KOPT-K1 (cell line): ENCODE measurements around the gene NLGN1.

ENCODE experiments used
- H3K27ac ChIP-seq: fragments of 200-600 bp; sonication (generic); 2 replicates; pipeline ENCODE4 v1.5.1; 2016; ENCODE audit warnings: antibody characterized with exemption, mild to moderate bottlenecking, low read depth, low read length; ENCODE audit not compliant: poor library complexity, severe bottlenecking
- H3K36me3 ChIP-seq: fragments of 200-600 bp; sonication (generic); 2 replicates; pipeline ENCODE4 v1.5.1; 2017; ENCODE audit warnings: antibody characterized with exemption, mild to moderate bottlenecking, low read length, moderate library complexity; ENCODE audit not compliant: insufficient read depth
- H3K9me3 ChIP-seq: fragments of 200-600 bp; sonication (generic); 2 replicates; pipeline ENCODE4 v1.5.1; 2017; ENCODE audit warnings: antibody characterized with exemption, low read length, mild to moderate bottlenecking; ENCODE audit not compliant: insufficient read depth, poor library complexity, severe bottlenecking

NLGN1 gene

GRCh38 chr3:173750591-173750990, 353.0 kb downstream of the NLGN1 start:
- Histone ChIP-seq H3K36me3 (no peaks in the 10 kb centered on the region), H3K9me3 (no peaks in the 10 kb centered on the region), H3K27ac (no peak overlapping the region)

DNA sequence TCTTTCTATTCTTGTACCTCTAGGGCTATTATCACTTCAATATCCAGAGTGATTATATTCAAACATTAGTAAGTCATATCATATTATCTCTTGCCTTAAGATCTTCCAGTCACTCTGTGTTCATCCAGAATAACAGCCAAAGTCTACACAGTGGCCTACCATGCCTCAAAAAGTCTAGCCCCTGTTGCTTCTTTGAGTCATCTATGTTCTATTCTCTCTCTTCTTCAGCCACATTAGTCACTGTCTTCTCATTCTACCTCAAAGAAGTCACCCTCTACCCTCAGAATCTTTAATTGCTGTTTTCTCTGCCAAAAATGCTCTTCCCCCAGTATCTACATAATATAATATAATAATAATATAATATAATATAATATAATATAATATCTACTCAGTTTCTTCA, 356.0 kb downstream of the NLGN1 start:
- H3K9me3 ChIP-seq: no peaks in the 10 kb centered on the region
- H3K27ac ChIP-seq: no peak overlapping the region
- no peaks in the 10 kb centered on the region for H3K36me3 ChIP-seq

DNA sequence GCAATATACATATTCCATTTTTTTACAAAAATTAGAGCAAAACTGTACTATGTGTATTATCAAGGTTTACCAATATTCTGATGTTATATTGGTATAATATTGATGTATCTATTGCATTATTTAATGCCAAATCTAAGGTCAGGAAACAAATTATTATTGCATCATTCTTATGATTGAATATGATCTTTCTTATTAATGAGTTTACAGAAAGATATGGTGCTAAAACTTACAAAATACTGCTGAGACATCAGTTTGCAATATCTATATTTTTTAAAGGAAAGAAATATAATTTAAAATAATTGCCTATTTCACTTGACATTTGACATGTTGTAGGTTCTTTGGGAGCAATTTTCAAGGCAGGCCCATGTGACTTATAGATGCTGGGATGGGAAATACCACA, 357.6 kb downstream of the NLGN1 start:
- Histone ChIP-seq H3K9me3 (no peaks in the 10 kb centered on the region), H3K36me3 (no peaks in the 10 kb centered on the region), H3K27ac (no peak overlapping the region)

DNA sequence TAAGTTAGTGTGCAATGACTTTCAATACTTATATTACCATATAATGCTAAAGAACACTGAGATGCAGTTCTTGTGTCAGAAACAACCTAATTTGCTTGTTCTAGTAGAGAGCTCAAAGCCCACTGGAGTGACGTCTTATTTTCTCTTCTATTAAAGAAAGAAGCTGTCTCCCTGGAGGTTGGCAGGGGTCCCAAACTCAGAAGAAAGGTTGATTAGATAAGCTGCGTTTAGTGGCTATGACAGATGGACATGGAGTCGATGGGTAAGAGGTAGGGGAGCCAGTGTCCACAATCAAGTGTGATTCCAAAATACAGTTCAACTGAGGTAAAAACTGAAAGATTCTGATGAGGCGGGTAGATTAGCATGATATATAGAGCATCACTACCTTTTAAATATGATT, 363.6 kb downstream of the NLGN1 start:
- H3K27ac ChIP-seq: no peak overlapping the region
- no peaks in the 10 kb centered on the region for H3K36me3 ChIP-seq
- no peaks in the 10 kb centered on the region for H3K9me3 ChIP-seq

- no peaks in the 10 kb centered on the region for H3K9me3 ChIP-seq
- no peaks in the 10 kb centered on the region for H3K36me3 ChIP-seq
- H3K27ac ChIP-seq: no peak overlapping the region
Measured at GRCh38 chr3:173762501-173762900, 365.0 kb downstream of the NLGN1 start.

GRCh38 chr3:173770011-173770410, 372.5 kb downstream of the NLGN1 start:
- H3K36me3 ChIP-seq: no peaks in the 10 kb centered on the region
- H3K9me3 ChIP-seq: no peaks in the 10 kb centered on the region
- H3K27ac ChIP-seq: no peak overlapping the region

DNA sequence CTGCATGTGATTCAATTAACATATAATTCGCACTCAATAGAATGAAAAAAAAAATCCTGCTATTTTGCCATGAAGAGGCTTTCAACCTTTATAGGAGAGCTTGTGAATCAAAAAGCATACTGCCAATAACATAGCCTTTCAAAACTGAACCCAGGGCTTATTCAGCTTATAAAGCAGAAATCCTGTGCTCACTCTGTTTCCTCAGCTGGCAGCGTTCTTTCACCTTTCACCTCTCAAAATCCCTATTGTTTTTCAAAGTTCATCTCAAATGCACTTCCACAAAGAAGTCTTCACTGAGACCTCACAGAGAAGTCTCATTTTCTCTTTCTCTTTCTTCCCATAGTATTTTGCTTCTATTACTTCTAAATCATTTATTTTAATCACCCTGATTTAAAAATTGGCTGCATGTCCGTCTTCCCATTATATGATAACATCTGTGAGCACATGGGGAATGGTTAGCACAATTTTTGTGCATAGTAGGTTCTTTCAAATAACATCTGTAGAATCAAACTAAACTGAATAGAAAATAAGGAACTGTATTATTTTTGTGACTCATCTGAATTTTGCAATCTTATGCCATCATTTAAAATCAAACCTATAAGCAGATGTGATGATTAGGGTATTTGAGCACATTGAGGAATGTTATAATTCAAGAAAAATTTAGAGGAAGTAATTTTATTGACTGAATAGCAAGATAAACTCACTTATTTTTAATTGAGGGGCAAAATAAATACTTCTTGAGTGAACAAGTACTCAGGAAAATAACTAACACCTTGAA, 373.4 kb downstream of the NLGN1 start:
- Histone ChIP-seq H3K27ac (no peak overlapping the region), H3K36me3 (no peaks in the 10 kb centered on the region), H3K9me3 (no peaks in the 10 kb centered on the region)

- H3K36me3 ChIP-seq: no peaks in the 10 kb centered on the region
- H3K27ac ChIP-seq: no peak overlapping the region
- no peaks in the 10 kb centered on the region for H3K9me3 ChIP-seq
Measured at GRCh38 chr3:173773800-173774199, 376.3 kb downstream of the NLGN1 start.

DNA sequence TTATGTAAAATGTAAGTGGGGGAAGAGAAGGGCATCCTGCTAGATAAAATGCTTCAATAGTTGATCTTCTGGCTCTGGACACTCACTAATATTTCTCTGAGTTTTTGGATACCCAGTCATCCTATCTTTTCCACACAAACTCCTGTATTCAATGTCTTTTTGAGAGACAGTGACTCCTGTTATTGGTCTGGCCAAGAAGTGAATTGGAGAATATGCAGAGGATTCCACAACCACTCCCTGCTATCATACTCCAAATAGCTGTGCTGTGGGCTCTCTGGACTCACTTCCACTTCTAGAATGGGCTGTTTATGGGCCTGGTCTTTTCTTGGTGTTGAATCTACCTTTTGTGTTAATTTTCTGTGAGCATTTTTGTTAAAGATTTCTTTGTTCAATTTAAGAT, 376.8 kb downstream of the NLGN1 start:
- Histone ChIP-seq H3K9me3 (no peaks in the 10 kb centered on the region), H3K27ac (no peak overlapping the region), H3K36me3 (no peaks in the 10 kb centered on the region)

DNA sequence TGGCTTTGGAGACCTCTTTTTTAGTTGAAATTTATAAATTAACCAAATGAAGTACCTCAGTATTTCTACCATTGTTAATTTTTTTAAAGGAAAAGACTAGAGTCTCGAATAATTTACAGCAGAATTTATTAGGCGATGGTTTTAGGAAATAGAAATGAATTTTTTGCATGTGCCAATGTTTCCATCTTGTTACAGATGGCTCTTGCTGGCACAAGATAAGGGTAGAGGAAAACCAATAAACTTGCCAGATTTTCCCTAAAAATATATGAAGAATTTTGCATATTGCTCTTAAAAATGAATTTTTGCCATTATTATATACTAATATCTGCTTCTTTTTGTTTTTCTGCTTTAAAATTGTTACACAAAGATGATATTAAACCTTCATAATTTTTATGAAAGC, 380.7 kb downstream of the NLGN1 start:
- Histone ChIP-seq H3K27ac (no peak overlapping the region), H3K36me3 (no peaks in the 10 kb centered on the region), H3K9me3 (no peaks in the 10 kb centered on the region)

- no peak overlapping the region for H3K27ac ChIP-seq
- H3K9me3 ChIP-seq: no peaks in the 10 kb centered on the region
- no peaks in the 10 kb centered on the region for H3K36me3 ChIP-seq
Measured at GRCh38 chr3:173780067-173780466, 382.5 kb downstream of the NLGN1 start.

DNA sequence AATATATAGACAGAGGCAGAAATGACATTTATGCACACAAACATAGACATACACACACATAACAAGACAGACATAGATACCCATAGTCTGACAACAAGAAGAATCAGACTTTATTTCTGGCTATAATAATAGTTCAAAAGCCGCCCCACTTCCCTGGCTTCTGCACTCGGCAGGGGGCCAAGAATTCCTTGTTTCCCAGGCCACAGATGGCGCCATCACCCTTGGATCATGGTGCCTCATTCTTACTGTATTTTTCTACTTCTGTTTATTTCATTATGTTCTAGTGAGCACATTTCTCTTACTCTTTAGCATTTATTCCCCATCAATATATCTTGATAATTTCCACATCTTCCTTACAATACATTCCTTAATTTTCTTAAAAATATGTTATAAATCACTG, 387.5 kb downstream of the NLGN1 start:
- H3K27ac ChIP-seq: no peak overlapping the region
- H3K36me3 ChIP-seq: no peaks in the 10 kb centered on the region
- no peaks in the 10 kb centered on the region for H3K9me3 ChIP-seq

DNA sequence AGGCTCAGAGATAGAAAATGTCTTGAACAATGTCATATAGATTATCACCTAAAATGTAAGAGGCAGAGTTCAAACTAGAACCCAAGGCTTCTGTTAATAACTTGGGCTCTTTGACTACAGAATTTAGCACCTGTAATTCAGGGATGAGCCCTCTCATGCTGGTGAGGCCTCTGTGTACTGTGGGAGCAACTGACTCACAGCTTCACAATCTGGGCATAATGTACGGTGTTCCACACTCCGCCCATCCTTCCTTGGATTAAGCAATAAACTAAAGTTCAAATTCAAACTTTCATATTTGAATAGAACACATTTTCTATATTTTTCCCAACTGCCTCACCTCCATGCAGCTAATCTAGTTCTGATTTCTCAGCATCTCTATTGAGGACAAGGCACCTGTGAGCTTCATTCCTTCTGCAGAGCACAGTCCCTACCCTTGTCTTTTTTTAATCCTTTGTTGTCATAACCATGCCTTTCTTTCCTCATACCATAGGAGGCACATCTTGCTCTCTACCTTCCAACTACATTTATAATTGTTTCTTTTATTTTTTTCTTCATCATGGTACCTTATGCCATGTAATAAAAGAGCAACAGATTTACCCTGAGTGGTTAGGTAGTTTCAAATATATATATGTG, 392.1 kb downstream of the NLGN1 start:
- Histone ChIP-seq H3K36me3 (no peaks in the 10 kb centered on the region), H3K27ac (no peak overlapping the region), H3K9me3 (no peaks in the 10 kb centered on the region)

GRCh38 chr3:173793963-173794362, 396.4 kb downstream of the NLGN1 start:
- H3K27ac ChIP-seq: no peak overlapping the region
- no peaks in the 10 kb centered on the region for H3K9me3 ChIP-seq
- H3K36me3 ChIP-seq: no peaks in the 10 kb centered on the region

GRCh38 chr3:173796405-173796804, 398.9 kb downstream of the NLGN1 start:
- Histone ChIP-seq H3K9me3 (no peaks in the 10 kb centered on the region), H3K36me3 (no peaks in the 10 kb centered on the region), H3K27ac (no peak overlapping the region)

GRCh38 chr3:173796890-173797289, 399.3 kb downstream of the NLGN1 start:
- no peak overlapping the region for H3K27ac ChIP-seq
- H3K9me3 ChIP-seq: no peaks in the 10 kb centered on the region
- no peaks in the 10 kb centered on the region for H3K36me3 ChIP-seq
